Measurements from ENCODE around the gene CYP4Z1.
"Not testable (repeated sequence)": the region's sequence is repeated elsewhere in the genome, so short reads cannot be mapped to it uniquely, and the experiment has no call there.

The CYP4Z1 gene

DNA sequence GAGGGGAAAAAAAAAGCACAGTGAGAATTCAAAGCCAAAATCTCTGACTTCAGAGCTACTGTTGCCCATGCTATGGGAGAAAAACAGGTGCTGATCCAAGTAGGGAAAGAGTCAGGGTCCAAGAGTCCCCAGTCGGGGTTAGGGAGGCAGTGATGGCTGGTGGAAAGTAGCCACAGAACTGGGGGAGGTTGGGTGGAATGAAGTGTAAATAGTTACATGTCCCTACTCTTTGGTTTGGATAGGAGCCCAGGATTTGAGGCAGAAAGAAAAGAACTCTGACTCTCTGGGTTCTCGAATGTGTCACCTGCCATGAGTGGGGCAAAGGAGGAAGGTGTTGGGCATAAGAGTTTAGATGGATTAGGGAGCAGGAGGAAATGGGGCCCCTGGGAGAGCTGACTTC, 61.8 kb downstream of the CYP4Z1 start:
- DNase-seq: not testable (repeated sequence)

DNA sequence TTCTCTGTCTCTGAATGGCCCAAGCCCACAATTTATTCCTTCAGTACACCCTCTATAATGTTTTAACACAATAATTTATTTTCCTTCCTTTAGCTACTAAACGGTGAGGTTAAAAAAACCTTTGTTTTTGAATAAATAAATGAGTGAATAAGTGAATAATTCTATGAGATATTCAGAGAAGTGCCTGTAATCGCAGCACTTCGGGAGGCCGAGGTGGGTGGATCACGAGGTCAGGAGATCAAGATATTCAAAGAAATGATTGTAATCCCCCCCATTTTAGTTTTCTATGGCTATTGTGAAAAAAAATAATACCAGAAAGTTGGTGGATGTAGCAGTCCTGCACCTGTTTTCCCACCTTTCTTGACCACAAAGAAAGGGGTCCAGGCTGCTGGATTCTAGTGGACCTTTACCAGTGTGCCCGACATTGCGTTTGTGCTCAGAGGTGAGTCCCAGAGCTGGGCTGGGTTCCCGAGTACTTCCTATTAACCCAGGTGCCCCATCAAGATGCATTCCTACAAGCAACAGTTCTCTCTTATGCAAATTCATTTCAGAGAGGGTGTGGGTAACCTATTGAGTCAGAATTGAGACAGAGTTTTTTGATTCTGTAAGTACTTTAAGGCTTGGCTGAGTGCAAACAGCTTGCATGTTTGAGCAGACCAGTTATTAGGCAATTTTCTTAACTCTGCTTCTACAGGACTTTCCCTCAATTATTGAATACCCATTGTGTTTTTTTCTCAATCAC, 62.6 kb downstream of the CYP4Z1 start:
- DNase-seq: not testable (repeated sequence)

DNA sequence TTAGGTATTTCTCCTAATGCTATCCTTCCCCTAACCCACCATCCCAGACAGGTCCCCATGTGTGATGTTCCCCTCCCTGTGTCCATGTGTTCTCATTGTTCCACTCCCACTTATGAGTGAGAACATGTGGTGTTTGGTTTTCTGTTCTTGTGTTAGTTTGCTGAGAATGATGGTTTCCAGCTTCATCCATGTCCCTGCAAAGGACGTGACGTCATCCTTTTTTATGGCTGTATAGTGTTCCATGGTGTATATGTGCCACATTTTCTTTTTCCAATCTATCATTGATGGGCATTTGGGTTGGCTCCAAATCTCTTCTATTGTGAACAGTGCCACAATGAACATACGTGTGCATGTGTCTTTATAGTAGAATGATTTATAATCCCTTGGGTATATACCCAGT, 65.6 kb downstream of the CYP4Z1 start:
- DNase-seq: not testable (repeated sequence)

DNA sequence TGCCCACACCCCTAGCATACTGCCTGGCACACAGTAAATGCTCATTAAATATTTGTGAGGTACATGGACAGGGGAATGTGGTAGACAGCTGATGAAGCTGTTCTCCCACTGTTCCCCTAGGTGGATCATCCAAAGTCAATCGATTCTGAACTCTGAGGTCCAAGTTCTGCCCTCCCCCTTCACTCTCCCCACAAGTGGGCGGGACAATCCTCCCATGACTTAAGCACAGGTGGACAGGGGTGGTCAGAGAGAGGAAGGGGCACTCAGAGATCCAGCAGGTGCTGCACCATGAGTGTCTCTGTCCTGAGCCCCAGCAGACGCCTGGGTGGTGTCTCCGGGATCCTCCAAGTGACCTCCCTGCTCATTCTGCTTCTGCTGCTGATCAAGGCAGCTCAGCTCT, 70.2 kb downstream of the CYP4Z1 start, which contains the start of gene CYP4A22:
Gene CYP4A22, plus strand, starts transcription at position 244 of the 400 bp plus-strand sequence. Its CDS starts 45 bp downstream, at position 289.
- no peak for DNase-seq

DNA sequence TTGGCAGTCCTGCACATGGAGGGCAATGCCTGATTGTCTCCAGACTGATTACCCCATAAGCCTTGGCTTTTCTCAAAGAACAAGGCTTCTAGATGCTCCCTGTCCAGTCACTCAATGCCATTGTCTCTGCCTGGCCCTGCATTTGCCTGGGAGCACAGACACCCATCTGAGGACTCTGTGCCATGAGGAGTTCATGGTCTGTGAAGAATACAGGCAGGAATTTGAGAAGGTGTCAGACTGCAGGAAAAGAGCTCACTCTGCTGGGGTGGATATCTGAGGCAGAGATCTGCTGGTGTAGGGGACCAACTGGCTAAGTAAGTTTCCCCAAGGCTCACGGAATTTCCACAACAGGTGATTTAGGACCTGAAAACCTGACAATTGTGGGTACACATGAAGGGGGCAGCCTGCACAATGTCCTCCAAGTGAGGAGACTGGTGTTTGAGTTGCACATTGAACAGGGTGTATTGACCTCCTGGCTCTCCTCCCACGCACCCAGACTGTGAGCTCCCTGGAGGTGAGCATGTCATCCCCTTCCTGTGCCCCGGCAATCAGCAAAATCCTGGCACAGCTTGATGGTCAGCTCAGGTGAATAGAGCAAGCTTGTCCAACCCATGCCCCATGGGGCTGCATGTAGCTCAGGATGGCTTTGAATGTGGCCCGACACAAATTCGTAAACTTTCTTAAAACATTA, 71.0 kb downstream of the CYP4Z1 start:
- no peak for DNase-seq

DNA sequence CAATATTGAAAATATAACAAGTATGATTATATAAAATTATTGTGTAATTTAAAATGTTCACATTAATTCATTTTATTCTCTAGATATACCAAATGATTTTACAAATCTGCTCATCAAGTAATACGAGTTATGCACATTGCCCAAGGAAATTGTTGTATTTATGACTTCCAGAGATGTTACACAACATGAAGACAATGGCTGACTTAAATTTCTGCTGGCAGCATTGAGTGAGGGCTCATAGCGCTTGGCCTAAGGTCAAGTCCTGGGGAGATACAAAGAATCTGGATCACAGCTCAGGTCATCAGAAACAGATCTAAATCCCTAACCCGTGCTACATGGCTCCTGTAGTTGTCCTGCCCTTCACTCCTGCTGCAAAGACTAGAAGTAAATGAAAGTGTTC, 73.3 kb downstream of the CYP4Z1 start:
- DNase-seq: not testable (repeated sequence)

DNA sequence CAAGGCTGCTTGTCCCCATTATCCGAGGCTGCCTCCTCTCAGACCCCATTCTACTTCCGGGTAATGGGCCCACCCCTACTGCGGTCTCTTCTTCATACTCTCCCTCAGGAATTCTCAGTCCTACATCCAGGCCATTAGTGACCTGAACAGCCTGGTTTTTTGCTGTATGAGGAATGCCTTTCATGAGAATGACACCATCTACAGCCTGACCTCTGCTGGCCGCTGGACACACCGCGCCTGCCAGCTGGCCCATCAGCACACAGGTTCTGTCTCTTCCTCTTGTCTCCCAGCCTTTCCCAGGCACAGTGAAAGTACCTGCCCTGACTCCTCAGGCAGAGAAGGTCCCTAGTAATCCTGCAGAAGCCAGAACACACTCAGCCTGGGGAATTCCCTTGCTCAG, 76.6 kb downstream of the CYP4Z1 start:
- not testable (repeated sequence) for DNase-seq

DNA sequence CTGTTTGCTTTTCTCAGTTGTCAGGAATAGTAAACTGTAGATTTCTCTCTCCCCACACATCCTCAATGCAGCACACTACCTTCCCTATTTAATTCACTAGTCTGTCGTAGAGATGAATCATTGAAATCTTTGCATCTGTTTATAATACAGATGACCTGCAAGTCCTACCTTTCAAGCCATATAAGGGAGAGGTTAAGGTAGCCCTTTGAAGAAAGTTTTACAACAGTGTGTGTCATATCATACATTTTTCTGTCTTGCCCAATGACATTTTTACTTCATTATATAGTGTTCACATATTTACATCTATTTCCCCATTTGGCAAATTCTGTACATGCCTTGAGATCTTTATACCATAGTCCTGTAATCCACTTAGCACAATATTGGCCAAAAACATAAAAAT, 79.5 kb downstream of the CYP4Z1 start:
- DNase-seq: not testable (repeated sequence)

DNA sequence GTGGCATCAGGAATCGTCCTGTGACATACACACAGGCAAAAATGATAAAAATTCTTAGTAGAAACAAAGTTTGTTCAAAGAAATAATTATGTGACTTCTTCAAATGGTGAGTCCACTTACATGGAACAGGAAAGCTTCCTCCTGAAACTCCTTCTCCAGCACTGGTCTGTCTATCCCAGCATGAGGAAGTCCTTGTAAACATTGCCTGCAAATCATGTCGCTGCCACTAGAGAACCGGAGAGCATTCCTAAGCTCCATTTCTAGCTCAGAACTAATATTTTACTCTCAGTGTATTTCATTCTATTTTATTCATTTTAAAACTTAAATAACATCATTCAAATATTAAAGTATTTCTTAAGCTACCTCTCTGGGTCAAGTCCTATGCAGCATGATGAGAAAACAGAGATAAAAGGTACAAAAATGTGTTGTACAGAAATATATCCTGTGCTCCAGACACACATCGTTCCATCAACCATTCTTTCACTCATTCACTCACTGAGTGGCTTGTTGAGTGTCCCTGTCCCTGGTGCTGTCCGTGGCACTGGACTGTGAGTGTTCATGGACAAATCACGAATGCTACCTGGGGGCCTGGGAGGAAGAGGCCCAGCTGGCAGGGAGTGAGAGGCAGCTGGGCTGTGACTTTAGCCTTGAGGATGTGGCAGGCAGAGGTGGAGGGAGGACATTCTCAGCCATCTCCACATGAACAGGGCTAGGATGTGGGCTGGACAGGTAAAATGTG, 80.2 kb downstream of the CYP4Z1 start:
- no peak for DNase-seq

DNA sequence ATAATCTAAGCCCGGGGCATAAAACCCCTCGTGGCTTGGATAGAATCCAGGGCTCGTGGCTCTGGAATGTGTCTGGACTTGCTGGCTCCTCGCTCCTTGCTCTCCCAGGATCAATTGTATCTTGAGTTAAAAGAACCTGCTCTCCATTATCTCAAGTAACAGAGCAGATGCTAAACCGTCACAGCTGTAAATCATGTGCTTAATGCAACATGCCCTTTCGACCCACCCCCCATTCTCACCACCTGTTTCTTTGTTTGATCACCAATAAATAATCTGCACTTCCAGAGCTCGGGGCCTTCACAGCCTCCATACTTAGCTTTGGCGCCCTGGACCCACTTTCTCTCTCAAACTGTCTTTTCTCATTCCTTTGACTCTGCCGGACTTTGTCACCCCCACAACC, 82.1 kb downstream of the CYP4Z1 start:
- not testable (repeated sequence) for DNase-seq

DNA sequence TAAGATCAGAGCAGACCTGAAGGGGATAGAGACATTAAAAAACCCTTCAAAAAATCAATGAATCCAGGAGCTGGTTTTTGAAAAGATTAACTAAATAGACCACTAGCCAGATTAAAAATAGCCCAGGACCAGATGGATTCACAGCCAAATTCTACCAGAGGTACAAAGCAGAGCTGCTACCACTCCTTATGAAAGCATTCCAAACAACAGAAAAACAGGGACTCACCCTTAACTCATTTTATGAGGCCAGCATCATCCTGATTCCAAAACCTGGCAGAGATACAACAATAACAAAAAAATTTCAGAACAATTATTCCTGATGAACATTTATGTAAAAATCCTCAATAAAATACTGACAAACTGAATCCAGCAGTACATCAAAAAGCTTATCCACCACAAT, 89.4 kb downstream of the CYP4Z1 start:
- not testable (repeated sequence) for DNase-seq

DNA sequence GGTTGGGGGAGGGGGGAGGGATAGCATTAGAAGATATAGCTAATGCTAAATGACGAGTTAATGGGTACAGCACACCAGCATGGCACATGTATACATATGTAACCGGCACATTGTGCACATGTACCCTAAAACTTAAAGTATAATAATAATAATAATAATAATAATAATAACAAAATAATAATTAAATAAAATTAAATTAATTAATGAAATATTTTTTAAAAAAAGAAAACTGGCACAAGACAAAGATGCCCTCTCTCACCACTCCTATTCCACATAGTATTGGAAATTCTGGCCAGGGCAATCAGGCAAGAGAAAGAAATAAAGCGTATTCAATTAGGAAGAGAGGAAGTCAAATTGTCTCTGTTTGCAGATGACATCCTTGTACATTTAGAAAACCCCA, 90.9 kb downstream of the CYP4Z1 start:
- not testable (repeated sequence) for DNase-seq

DNA sequence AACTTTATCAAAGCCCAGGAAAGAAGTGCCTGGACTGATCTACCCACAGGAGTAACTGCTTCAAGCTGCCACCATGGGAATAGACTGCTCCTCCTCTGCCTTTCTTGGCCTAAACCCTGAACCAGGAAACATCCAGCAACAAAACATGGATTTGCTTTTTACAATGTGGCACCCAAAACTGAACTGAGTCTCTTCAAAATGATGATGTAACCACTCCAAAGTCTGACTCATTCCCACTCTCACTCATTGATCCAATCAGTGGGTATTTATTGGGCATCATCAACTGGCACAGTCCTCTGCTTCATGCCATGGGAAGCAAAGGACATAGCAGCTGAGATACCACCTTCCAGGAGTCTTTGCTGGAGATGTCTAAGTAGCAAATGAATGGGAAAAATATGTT, 93.7 kb downstream of the CYP4Z1 start:
- no peak for DNase-seq

DNA sequence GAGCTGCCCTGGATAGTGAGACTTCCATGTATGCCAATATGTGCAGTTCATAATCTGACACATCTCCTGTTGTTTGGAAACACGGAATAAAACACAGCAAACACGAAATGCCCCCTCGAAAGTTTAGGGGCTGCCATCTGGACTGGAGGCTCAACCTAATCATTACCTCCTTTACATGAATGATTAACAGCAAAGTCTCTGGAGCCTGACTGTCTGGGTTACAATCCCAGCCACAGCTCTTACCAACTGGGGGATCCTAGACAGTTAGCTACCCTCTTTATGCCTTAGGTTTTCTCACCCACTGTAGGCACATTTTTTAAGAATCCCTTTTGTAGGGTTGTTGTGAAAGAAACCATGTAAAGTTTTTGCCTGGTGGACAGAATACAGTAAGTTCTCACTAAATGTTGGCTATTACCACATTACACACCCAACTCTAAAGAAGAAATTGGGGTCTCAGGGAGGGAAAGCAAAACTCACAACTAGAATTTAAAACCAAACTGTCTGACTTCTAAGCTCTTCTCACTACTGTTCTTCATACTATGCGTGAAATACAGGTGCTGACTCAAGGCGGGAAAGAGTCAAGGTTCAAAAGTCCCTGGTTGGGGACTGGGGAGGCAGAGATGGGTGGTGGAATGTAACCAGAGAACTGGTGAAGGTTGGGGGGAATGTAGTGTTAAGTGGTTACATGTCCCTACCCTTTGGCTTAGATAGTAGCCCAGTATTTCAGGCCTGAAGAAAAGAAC, 94.4 kb downstream of the CYP4Z1 start:
- no peak for DNase-seq

DNA sequence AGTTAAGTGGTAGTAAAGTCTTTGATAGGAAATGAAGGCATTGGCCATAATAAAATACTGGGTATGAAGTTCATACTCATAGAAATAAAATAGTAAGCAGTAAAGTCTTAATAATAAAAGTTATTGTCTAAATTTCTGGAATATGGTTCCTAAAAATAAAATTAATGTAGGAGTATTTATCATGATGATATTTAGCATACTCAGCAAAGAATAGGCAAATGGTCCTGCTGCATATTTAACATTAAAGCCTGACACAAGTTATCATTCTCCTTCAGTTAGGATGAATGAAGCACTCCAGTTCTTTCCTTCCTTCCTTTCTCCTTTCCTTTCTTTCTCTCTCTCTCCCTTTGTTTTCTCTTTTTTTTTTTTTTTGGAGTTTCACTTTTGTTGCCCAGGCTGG, 97.5 kb downstream of the CYP4Z1 start:
- no peak for DNase-seq
